ENCODE results near the gene OR9A2. TPM values are rescaled to one million over a fixed set of nuclear protein-coding genes. Genes with fewer than 3 reads are reported as not detected.

OR9A2 gene, protein sequence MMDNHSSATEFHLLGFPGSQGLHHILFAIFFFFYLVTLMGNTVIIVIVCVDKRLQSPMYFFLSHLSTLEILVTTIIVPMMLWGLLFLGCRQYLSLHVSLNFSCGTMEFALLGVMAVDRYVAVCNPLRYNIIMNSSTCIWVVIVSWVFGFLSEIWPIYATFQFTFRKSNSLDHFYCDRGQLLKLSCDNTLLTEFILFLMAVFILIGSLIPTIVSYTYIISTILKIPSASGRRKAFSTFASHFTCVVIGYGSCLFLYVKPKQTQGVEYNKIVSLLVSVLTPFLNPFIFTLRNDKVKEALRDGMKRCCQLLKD
- not detected in 2 replicates for total RNA-seq

DNA sequence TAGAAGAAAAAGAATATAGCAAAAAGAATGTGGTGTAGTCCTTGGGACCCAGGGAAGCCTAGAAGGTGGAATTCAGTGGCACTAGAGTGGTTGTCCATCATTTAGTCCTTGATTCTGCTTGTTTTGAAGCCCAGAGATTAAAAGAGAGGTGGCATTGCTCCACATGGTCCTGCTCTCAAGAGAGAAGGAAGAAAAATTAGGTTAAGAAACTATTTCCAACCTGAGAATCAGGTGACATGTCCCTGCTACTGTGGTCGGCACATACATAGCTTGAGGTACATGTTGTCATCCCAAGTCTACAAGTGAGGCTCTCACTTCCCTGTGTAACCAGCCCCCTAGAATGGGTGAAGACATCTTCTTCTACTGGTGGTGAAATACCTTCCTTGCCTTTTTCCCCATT, at the start of gene OR9A2:
TSS of gene OR9A2 (minus strand) at position 101 of the 400 bp plus-strand sequence. CDS start at position 101, 0 bp downstream.

DNA sequence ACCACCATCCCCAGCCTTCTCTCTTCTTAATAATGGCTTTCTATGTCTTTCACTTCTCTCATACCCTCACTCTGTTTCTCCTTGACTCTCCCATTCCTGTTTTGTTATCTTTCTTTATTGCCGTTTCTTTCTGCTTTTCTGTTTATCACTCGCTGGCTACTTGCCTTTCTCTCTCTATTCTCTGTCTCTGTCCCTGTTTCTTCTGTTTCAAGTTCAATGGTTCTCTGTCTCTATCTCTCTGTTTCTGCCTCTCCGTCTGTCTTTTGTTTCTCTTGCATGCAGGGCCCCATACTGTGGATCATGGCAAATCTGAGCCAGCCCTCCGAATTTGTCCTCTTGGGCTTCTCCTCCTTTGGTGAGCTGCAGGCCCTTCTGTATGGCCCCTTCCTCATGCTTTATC, 25.1 kb upstream of the OR9A2 start, which contains the start of gene OR6V1:
TSS of gene OR6V1 (plus strand) at position 301 of the 400 bp plus-strand sequence. CDS start at position 301, 0 bp downstream.

Other genes starting within 250 kb of the OR9A2 start
- gene EPHB6, start 172.1 kb downstream of the OR9A2 start, total RNA-seq = 0.34 and 3.2 TPM in 2 replicates
- 0.14 TPM in 1 of 2 replicates, not detected in the other for gene TRPV6, start 141.4 kb downstream of the OR9A2 start, total RNA-seq
- not detected in 2 replicates for gene TRPV5, start 93.4 kb downstream of the OR9A2 start, total RNA-seq
- not detected in 2 replicates for gene LLCFC1, start 87.6 kb downstream of the OR9A2 start, total RNA-seq
- gene KEL, start 64.8 kb downstream of the OR9A2 start, total RNA-seq = 0.28 TPM in 1 of 2 replicates, not detected in the other
- gene OR6V1, start 25.2 kb upstream of the OR9A2 start, total RNA-seq = not detected in 2 replicates
- gene PIP, start 104.9 kb upstream of the OR9A2 start, total RNA-seq = 9.5 TPM in 1 of 2 replicates, not detected in the other
- gene TAS2R39, start 156.3 kb upstream of the OR9A2 start, total RNA-seq = not detected in 2 replicates
- gene TAS2R40, start 194.9 kb upstream of the OR9A2 start, total RNA-seq = not detected in 2 replicates
- 56.0 and 130 TPM in 2 replicates for gene GSTK1, start 236.3 kb upstream of the OR9A2 start, total RNA-seq